ENCODE data around the gene TRA2B.

Gene TRA2B

DNA sequence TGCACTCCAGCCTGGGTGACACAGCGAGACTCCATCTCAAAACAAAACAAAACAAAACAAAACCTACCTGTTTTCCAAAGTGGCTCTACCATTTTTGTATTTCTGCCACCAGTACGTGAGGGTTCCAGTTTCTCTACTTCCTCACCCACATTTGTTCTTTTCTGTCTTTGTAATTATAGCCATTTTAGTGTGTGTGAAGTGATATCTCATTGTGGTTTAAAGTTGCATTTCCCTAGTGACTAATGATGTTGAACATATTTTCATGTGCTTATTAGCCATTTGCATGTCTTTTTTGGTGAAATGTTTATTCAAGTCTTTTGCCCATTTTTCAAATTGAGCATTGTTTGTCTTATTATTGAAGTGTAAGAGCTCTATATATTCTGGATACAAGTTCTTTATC, 50.7 kb downstream of the TRA2B start:
- no peak for DNase-seq (ENCODE audit: insufficient read length)
- FAIRE-seq, result no peak
- TF ChIP-seq POLR2AphosphoS5 (IDR thresholded peaks at IDR 0.05; ENCODE audit: low read depth, low read length), result no peak
- no peak for TF ChIP-seq TAF1 (IDR thresholded peaks at IDR 0.05; ENCODE audit: borderline replicate concordance, low read depth, low read length)
- no peak for TF ChIP-seq POLR2A (IDR thresholded peaks at IDR 0.05; ENCODE audit: low read depth, low read length)

DNA sequence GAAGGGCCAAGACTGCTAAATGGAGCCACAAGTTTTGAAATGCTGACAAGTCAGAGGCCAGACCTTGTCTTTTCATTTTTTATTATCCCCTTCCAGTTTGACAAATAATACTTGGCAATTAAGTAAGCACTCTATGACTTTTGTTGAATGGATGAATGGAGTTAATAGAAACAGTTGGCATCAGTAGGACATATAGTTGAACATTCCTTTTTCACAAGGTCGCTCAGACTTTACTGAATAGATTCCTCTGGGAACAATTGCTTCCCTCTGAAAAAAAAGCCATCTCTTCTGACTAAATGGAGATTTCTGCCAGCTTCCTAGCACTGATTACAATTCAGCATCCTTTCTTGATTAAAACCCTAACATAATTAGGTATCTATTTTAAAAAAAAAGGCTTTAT, 53.2 kb downstream of the TRA2B start:
- TF ChIP-seq POLR2AphosphoS5 (IDR thresholded peaks at IDR 0.05; ENCODE audit: low read depth, low read length) (no peak), POLR2A (IDR thresholded peaks at IDR 0.05; ENCODE audit: low read depth, low read length) (no peak), TAF1 (IDR thresholded peaks at IDR 0.05; ENCODE audit: borderline replicate concordance, low read depth, low read length) (no peak)
- DNase-seq (ENCODE audit: insufficient read length), result no peak
- no peak for FAIRE-seq

DNA sequence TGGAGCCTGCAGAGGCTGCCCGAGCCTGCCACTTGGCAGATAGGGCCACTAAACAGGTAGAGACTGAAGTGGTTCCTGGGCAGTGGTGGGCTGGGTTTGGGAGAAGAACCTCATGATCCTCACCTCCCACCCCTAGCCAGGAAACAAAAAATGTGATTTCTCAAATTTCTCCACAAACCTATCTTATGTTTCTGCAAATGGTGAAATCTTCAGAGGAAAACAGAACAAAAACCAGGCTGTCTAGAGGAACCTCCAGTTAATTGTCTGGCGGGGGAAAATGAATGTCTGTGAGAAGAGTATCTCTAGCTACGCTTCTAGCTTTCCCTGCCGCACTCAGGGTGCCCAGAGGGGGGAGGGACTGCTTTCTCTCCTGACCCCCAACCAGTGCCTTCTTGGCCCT, 55.9 kb downstream of the TRA2B start:
- FAIRE-seq (no peak), DNase-seq (ENCODE audit: insufficient read length) (no peak)
- no peak for TF ChIP-seq TAF1 (IDR thresholded peaks at IDR 0.05; ENCODE audit: borderline replicate concordance, low read depth, low read length)
- no peak for TF ChIP-seq POLR2AphosphoS5 (IDR thresholded peaks at IDR 0.05; ENCODE audit: low read depth, low read length)
- no peak for TF ChIP-seq POLR2A (IDR thresholded peaks at IDR 0.05; ENCODE audit: low read depth, low read length)

DNA sequence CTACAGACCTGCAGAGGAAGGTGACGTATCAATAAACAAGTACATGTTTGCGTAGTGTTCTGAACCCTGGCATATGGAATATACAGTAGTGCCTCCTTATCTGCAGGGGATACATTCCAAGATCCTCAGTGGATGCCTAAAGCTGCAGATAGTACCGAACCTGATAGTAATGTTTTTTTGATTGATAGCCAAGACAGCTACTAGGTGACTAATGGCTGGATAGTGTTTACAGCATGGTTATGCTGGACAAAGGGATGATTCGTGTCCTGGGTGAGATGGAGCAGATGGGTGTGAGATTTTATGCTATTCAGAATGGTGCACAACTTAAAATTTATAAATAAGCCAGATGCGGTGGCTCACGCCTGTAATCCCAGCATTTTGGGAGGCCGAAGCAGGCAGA, 57.2 kb downstream of the TRA2B start:
- DNase-seq (ENCODE audit: insufficient read length), result no peak
- TF ChIP-seq POLR2AphosphoS5 (IDR thresholded peaks at IDR 0.05; ENCODE audit: low read depth, low read length) (no peak), POLR2A (IDR thresholded peaks at IDR 0.05; ENCODE audit: low read depth, low read length) (no peak), TAF1 (IDR thresholded peaks at IDR 0.05; ENCODE audit: borderline replicate concordance, low read depth, low read length) (no peak)
- no peak for FAIRE-seq

DNA sequence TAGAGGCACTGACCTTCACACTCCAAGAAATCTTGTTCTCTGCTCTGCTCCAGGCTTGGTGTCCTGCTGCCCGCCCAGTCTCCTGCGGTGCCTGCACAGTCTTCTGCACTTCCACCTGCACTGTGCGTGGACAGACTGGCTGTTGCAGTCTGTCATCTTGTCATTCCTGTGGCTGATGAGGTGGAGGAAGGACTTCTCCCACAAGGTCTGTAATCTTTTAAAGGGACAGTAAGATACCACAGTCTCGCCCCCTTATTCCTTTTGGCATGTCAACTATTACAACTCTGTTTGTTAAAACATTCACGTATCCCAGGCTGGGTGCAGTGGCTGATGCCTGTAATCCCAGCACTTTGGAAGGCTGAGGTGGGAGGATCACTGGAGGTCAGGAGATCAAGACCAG, 58.9 kb downstream of the TRA2B start:
- DNase-seq (ENCODE audit: insufficient read length) (no peak), FAIRE-seq (no peak)
- TF ChIP-seq POLR2AphosphoS5 (IDR thresholded peaks at IDR 0.05; ENCODE audit: low read depth, low read length), result no peak
- TF ChIP-seq POLR2A (IDR thresholded peaks at IDR 0.05; ENCODE audit: low read depth, low read length), result no peak
- TF ChIP-seq TAF1 (IDR thresholded peaks at IDR 0.05; ENCODE audit: borderline replicate concordance, low read depth, low read length), result no peak

DNA sequence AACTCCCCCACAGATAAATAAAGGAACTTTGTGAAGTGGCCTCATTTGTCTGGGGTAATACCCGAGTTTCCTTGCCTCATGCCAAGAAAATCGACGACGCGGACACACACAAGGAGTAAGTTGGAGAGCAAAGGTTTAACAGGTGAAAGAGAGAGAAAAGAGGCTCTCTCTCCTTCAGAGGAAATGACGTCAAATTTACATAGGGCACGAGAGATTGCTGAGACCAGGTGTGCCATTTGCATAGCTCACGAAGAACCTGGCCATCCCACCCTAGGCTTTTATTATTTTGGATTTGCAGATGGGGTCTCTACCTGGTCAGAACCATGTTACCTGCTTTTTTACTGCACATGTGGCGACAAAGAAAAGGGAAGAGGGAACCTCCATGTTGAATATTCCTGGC, 63.7 kb downstream of the TRA2B start:
- DNase-seq (ENCODE audit: insufficient read length) (no peak), FAIRE-seq (no peak)
- no peak for TF ChIP-seq POLR2A (IDR thresholded peaks at IDR 0.05; ENCODE audit: low read depth, low read length)
- no peak for TF ChIP-seq TAF1 (IDR thresholded peaks at IDR 0.05; ENCODE audit: borderline replicate concordance, low read depth, low read length)
- no peak for TF ChIP-seq POLR2AphosphoS5 (IDR thresholded peaks at IDR 0.05; ENCODE audit: low read depth, low read length)

DNA sequence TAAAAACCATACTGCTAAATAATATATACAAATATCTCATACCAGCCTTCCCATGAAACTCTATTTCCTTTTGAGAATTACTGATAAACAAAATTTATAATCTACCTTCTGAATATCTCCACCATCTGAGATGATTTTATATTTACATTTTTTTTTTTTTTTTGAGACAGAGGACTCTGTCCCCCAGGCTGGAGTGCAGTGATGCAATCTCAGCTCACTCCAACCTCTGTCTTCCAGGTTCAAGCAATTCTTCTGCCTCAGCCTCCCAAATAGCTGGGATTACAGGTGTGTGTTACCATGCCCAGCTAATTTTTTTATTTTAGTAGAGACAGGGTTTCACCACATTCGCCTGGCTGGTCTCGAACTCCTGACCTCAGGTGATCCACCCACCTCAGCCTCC, 70.2 kb downstream of the TRA2B start:
- DNase-seq (ENCODE audit: insufficient read length) (no peak), FAIRE-seq (no peak)
- no peak for TF ChIP-seq POLR2A (IDR thresholded peaks at IDR 0.05; ENCODE audit: low read depth, low read length)

DNA sequence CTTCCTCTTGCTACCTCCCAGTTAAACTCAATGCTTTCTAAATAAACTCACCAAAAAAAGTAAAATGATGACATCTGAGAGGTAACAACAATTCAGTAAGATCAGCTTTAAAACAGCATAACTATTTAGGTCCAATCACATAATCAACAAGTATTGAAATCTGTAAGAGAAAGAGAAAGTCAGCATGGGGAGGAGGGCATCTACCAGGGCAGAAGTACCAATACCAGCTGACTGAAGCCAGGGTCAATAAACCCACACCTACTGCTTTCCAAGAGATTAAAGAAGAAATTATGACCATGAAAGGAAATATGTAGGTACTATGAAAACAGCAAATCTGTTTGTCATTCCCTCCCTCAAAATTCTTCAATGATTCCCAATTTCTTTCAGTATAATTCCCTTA, 70.8 kb downstream of the TRA2B start:
- no peak for FAIRE-seq
- TF ChIP-seq POLR2AphosphoS5 (IDR thresholded peaks at IDR 0.05; ENCODE audit: low read depth, low read length) (no peak), TAF1 (IDR thresholded peaks at IDR 0.05; ENCODE audit: borderline replicate concordance, low read depth, low read length) (no peak), POLR2A (IDR thresholded peaks at IDR 0.05; ENCODE audit: low read depth, low read length) (no peak)

DNA sequence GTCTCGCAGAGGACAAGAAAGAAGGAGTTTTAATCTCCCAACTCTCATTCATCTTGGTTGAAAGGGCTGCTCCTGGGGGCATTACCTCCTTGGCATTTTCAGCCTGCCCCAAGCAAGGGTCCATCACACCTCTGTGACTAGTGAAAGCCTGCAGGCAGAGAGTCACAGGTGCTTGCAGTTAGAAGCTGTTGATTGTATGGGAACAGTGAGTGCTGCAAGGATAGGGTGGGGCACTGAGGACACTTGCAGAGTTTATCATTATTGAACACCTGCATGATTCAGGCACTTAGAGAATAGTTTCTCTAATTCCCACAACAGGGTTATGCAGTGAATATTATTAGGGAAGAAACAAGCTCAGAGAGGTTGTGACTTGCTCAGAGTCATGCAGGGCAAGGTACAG, 71.3 kb downstream of the TRA2B start:
- DNase-seq (ENCODE audit: insufficient read length) (no peak), FAIRE-seq (no peak)
- TF ChIP-seq POLR2AphosphoS5 (IDR thresholded peaks at IDR 0.05; ENCODE audit: low read depth, low read length), result no peak
- no peak for TF ChIP-seq POLR2A (IDR thresholded peaks at IDR 0.05; ENCODE audit: low read depth, low read length)
- no peak for TF ChIP-seq TAF1 (IDR thresholded peaks at IDR 0.05; ENCODE audit: borderline replicate concordance, low read depth, low read length)

More for the DNA sequence above, 70.8 kb downstream of the TRA2B start:
- no peak for DNase-seq (ENCODE audit: insufficient read length)
